Parathyroid adenoma (tissue), 2 donors: ENCODE measurements around the gene LGALS1.
"Not testable (repeated sequence)": the region's sequence is repeated elsewhere in the genome, so short reads cannot be mapped to it uniquely, and the experiment has no call there.

Experiments used
- H2AFZ ChIP-seq: fragments of 300-600 bp; sonication (generic); one replicate; pipeline ENCODE4 v1.7.0; 2017; ENCODE audit warnings: antibody characterized with exemption, mild to moderate bottlenecking
- H3K27ac ChIP-seq: fragments of 300-600 bp; sonication (generic); one replicate; pipeline ENCODE4 v1.7.0; 2017
- H3K27me3 ChIP-seq: fragments of 300-600 bp; sonication (generic); one replicate; pipeline ENCODE4 v1.7.0; 2017; ENCODE audit warnings: low read length; ENCODE audit not compliant: control insufficient read depth, insufficient read depth
- H3K36me3 ChIP-seq: fragments of 300-600 bp; sonication (generic); one replicate; pipeline ENCODE4 v1.7.0; 2017; ENCODE audit warnings: low read length; ENCODE audit not compliant: control insufficient read depth, insufficient read depth
- H3K4me1 ChIP-seq: fragments of 300-600 bp; sonication (generic); one replicate; pipeline ENCODE4 v1.7.0; 2017; ENCODE audit warnings: control low read depth
- H3K4me2 ChIP-seq: fragments of 300-600 bp; sonication (generic); one replicate; pipeline ENCODE4 v1.7.0; 2017; ENCODE audit warnings: low read length
- H3K4me3 ChIP-seq: fragments of 300-600 bp; sonication (generic); one replicate; pipeline ENCODE4 v1.7.0; 2017; ENCODE audit warnings: low read depth, low read length
- H3K79me2 ChIP-seq: fragments of 300-600 bp; sonication (generic); one replicate; pipeline ENCODE4 v1.7.0; 2017; ENCODE audit warnings: control low read depth
- H3K9ac ChIP-seq: fragments of 300-600 bp; sonication (generic); one replicate; pipeline ENCODE4 v1.7.0; 2017; ENCODE audit warnings: mild to moderate bottlenecking
- H3K9me3 ChIP-seq: fragments of 300-600 bp; sonication (generic); one replicate; pipeline ENCODE4 v1.7.0; 2017; ENCODE audit warnings: low read length; ENCODE audit not compliant: control insufficient read depth
- CTCF ChIP-seq: fragments of 300-600 bp; sonication (generic); IDR thresholded peaks from one replicate; pipeline ENCODE4 v1.7.0; 2017; ENCODE audit warnings: antibody characterized with exemption, mild to moderate bottlenecking
- donor health status: primary hyperparathyroidism.

LGALS1 gene

GRCh38 chr22:37692627-37693285, 17.3 kb downstream of the LGALS1 start:
- Histone ChIP-seq H3K27me3 (no peaks in the 10 kb centered on the region), H3K9me3 (no peaks in the 10 kb centered on the region), H3K4me1 (no peaks in the 10 kb centered on the region), H3K27ac (no peak overlapping the region), H2AFZ (no peak overlapping the region), H3K4me2 (no peak overlapping the region), H3K4me3 (no peak overlapping the region), H3K9ac (no peak overlapping the region), H3K79me2 (no peaks in the 10 kb centered on the region), H3K36me3 (no peaks in the 10 kb centered on the region)
- no peak for TF ChIP-seq CTCF

GRCh38 chr22:37694131-37694530, 18.7 kb downstream of the LGALS1 start:
- not testable (repeated sequence) for H3K27me3 ChIP-seq, H3K27ac ChIP-seq, H3K9me3 ChIP-seq, H3K9ac ChIP-seq, H3K4me2 ChIP-seq, H3K36me3 ChIP-seq, H2AFZ ChIP-seq, H3K79me2 ChIP-seq, H3K4me1 ChIP-seq, H3K4me3 ChIP-seq

- peak overlapping the region; percentile 38 for H2AFZ ChIP-seq
- peak overlapping the region; percentile 47 for H3K4me2 ChIP-seq
- not testable (repeated sequence) for H3K9ac ChIP-seq, H3K4me1 ChIP-seq, H3K36me3 ChIP-seq, H3K79me2 ChIP-seq, H3K27ac ChIP-seq, H3K27me3 ChIP-seq, H3K9me3 ChIP-seq
- H3K4me3 ChIP-seq: peak overlapping the region; percentile 11
These were observed 20.8 kb downstream of the LGALS1 start for GRCh38 chr22:37696260-37696656.

- no peaks in the 10 kb centered on the region for H3K9me3 ChIP-seq
- H3K9ac ChIP-seq: no peak within 1 kb of the TSS
- no peaks in the 10 kb centered on the region for H3K36me3 ChIP-seq
- H3K4me2 ChIP-seq: peak within 1 kb of the TSS; percentile 47
- H3K27me3 ChIP-seq: no peaks in the 10 kb centered on the region
- H3K4me1 ChIP-seq: no peaks in the 10 kb centered on the region
- peak within 1 kb of the TSS; percentile 38 for H2AFZ ChIP-seq
- TF ChIP-seq CTCF: peak; percentile 23
- H3K4me3 ChIP-seq: peak within 1 kb of the TSS; percentile 11
- no peak within 1 kb of the TSS for H3K27ac ChIP-seq
- no peaks in the 10 kb centered on the region for H3K79me2 ChIP-seq
These were observed 21.5 kb downstream of the LGALS1 start, which contains the start of gene TRIOBP for GRCh38 chr22:37696657-37697537. Gene TRIOBP, plus strand, starts transcription at chr22:37697048. Its CDS starts 4,318 bp downstream, at chr22:37701366.

- H3K4me3 ChIP-seq: no peak overlapping the region
- no peak overlapping the region for H3K27ac ChIP-seq
- no peaks in the 10 kb centered on the region for H3K79me2 ChIP-seq
- H3K4me1 ChIP-seq: no peaks in the 10 kb centered on the region
- no peak overlapping the region for H2AFZ ChIP-seq
- H3K9me3 ChIP-seq: no peaks in the 10 kb centered on the region
- H3K4me2 ChIP-seq: no peak overlapping the region
- no peak overlapping the region for H3K9ac ChIP-seq
- TF ChIP-seq CTCF: no peak
- H3K36me3 ChIP-seq: no peaks in the 10 kb centered on the region
- H3K27me3 ChIP-seq: no peaks in the 10 kb centered on the region
These were observed 22.1 kb downstream of the LGALS1 start for GRCh38 chr22:37697538-37697835.
